Epithelial cell of esophagus (primary cell): ENCODE data around the gene NAA60.

Experiments used
- DNase-seq: peaks from one replicate; pipeline ENCODE4 v3.0.0; 2010; ENCODE audit warnings: low read depth
- H3K4me3 ChIP-seq: 2 replicates; pipeline ENCODE4 v1.5.1; 2011; ENCODE audit warnings: mild to moderate bottlenecking, low read length, control low read depth
- CTCF ChIP-seq: IDR thresholded peaks from 2 replicates; pipeline ENCODE4 v1.5.1; 2011; ENCODE audit warnings: low read depth, mild to moderate bottlenecking, low read length, control low read depth, inconsistent platforms; ENCODE audit not compliant: insufficient read depth; ENCODE audit errors: missing control alignments

Gene NAA60

GRCh38 chr16:3513892-3514583 lies 70.6 kb downstream of the NAA60 start:
- no peak for TF ChIP-seq CTCF
- no peak overlapping the region for H3K4me3 ChIP-seq
- DNase-seq, result peak; percentile 81

GRCh38 chr16:3514621-3515020 lies 71.1 kb downstream of the NAA60 start:
- DNase-seq, result peak; percentile 23
- no peak for TF ChIP-seq CTCF

GRCh38 chr16:3515897-3516296 lies 72.4 kb downstream of the NAA60 start:
- no peak for DNase-seq
- no peak for TF ChIP-seq CTCF
- no peak overlapping the region for H3K4me3 ChIP-seq

More at GRCh38 chr16:3514621-3515020, 71.1 kb downstream of the NAA60 start:
- no peak overlapping the region for H3K4me3 ChIP-seq

GRCh38 chr16:3518292-3518985 lies 75.0 kb downstream of the NAA60 start:
- no peak for TF ChIP-seq CTCF
- H3K4me3 ChIP-seq, result no peak overlapping the region
- no peak for DNase-seq

- no peak for DNase-seq
- no peak for TF ChIP-seq CTCF
- H3K4me3 ChIP-seq, result no peak overlapping the region
These were observed 75.5 kb downstream of the NAA60 start for GRCh38 chr16:3518986-3519348.

GRCh38 chr16:3519581-3519980 lies 76.1 kb downstream of the NAA60 start:
- DNase-seq, result peak; percentile 22
- no peak overlapping the region for H3K4me3 ChIP-seq
- no peak for TF ChIP-seq CTCF
